Activated CD8-positive, alpha-beta memory T cell treated with anti-CD3 and anti-CD28 coated beads for 36 hours (primary cell): ENCODE measurements around the gene SHOX. TPM values are rescaled to one million over a fixed set of nuclear protein-coding genes. Genes with fewer than 3 reads are reported as not detected.
"Not testable (repeated sequence)": the region's sequence is repeated elsewhere in the genome, so short reads cannot be mapped to it uniquely, and the experiment has no call there.

Source experiments
- CTCF ChIA-PET: fragments of 350-600 bp; sonication (Branson Sonifier 250); formaldehyde crosslinking; loops from one replicate; lab custom pipeline; 2021; ENCODE audit warnings: antibody characterized with exemption; lab: Charles Lee
- POLR2A ChIA-PET: fragments of 350-600 bp; sonication (Branson Sonifier 250); formaldehyde crosslinking; loops from one replicate; lab custom pipeline; 2021; ENCODE audit warnings: antibody characterized with exemption; lab: Charles Lee
- total RNA-seq, 2 experiments: library from RNA; stranded (reverse); gene quantifications; one replicate each; pipeline ENCODE4 v1.2.3, GENCODE V29; 2021

SHOX gene
- total RNA-seq, 2 experiments from 2014 or later: not detected

GRCh38 chrX:651922-652321 is 21.3 kb downstream of the SHOX start:
- CTCF ChIA-PET, POLR2A ChIA-PET: not testable (repeated sequence)

- ChIA-PET CTCF (no interaction called here), POLR2A (no interaction called here)
Measured at GRCh38 chrX:652341-652741, 21.8 kb downstream of the SHOX start.

GRCh38 chrX:653306-653705 is 22.7 kb downstream of the SHOX start:
- POLR2A ChIA-PET: no interaction called here
- CTCF ChIA-PET: no interaction called here

- ChIA-PET CTCF (no interaction called here), POLR2A (no interaction called here)
Measured at GRCh38 chrX:661154-661553, 30.6 kb downstream of the SHOX start.

GRCh38 chrX:662126-662525 is 31.5 kb downstream of the SHOX start:
- ChIA-PET CTCF (no interaction called here), POLR2A (no interaction called here)

- POLR2A ChIA-PET: no interaction called here
- CTCF ChIA-PET: no interaction called here
Measured at GRCh38 chrX:663841-664240, 33.2 kb downstream of the SHOX start.

GRCh38 chrX:666762-667720 is 36.5 kb downstream of the SHOX start:
- ChIA-PET CTCF (no interaction called here), POLR2A (no interaction called here)

GRCh38 chrX:670645-671044 is 40.1 kb downstream of the SHOX start:
- ChIA-PET CTCF (no interaction called here), POLR2A (no interaction called here)

GRCh38 chrX:672931-673330 is 42.3 kb downstream of the SHOX start:
- ChIA-PET CTCF (no interaction called here), POLR2A (no interaction called here)

GRCh38 chrX:675279-675954 is 44.8 kb downstream of the SHOX start:
- ChIA-PET CTCF (no interaction called here), POLR2A (no interaction called here)

GRCh38 chrX:675955-676295 is 45.3 kb downstream of the SHOX start:
- CTCF ChIA-PET: no interaction called here

GRCh38 chrX:677376-677775 is 46.8 kb downstream of the SHOX start:
- POLR2A ChIA-PET: no interaction called here

More at GRCh38 chrX:675955-676295, 45.3 kb downstream of the SHOX start:
- POLR2A ChIA-PET: no interaction called here

GRCh38 chrX:679291-679979 is 48.8 kb downstream of the SHOX start:
- CTCF ChIA-PET: no interaction called here

More at GRCh38 chrX:677376-677775, 46.8 kb downstream of the SHOX start:
- CTCF ChIA-PET: no interaction called here

GRCh38 chrX:680062-680461 is 49.5 kb downstream of the SHOX start:
- CTCF ChIA-PET: no interaction called here
- POLR2A ChIA-PET: no interaction called here

More at GRCh38 chrX:679291-679979, 48.8 kb downstream of the SHOX start:
- POLR2A ChIA-PET: no interaction called here

GRCh38 chrX:681989-682388 is 51.4 kb downstream of the SHOX start:
- POLR2A ChIA-PET: no interaction called here
- CTCF ChIA-PET: no interaction called here

GRCh38 chrX:682892-683291 is 52.3 kb downstream of the SHOX start:
- POLR2A ChIA-PET: no interaction called here
- CTCF ChIA-PET: no interaction called here

- CTCF ChIA-PET: no interaction called here
- POLR2A ChIA-PET: no interaction called here
Measured at GRCh38 chrX:683576-683975, 53.0 kb downstream of the SHOX start.

- ChIA-PET POLR2A (no interaction called here), CTCF (no interaction called here)
Measured at GRCh38 chrX:685120-686032, 54.8 kb downstream of the SHOX start.

- ChIA-PET POLR2A (no interaction called here), CTCF (no interaction called here)
Measured at GRCh38 chrX:689983-690382, 59.4 kb downstream of the SHOX start.
